H1 (cell line): ENCODE data around the gene CERCAM. TPM values are rescaled to one million over a fixed set of nuclear protein-coding genes. Genes with fewer than 3 reads are reported as not detected.

ENCODE experiments used
- CTCF ChIA-PET: fragments of 300-600 bp; sonication (Branson Sonifier 250); formaldehyde crosslinking; loops from one replicate; lab custom pipeline; 2021; ENCODE audit not compliant: partially characterized antibody; lab: Charles Lee
- POLR2A ChIA-PET: fragments of 300-600 bp; sonication (Branson Sonifier 250); formaldehyde crosslinking; loops from one replicate; lab custom pipeline; 2021; ENCODE audit warnings: inconsistent platforms; ENCODE audit not compliant: partially characterized antibody; lab: Charles Lee
- DNase-seq, 2 experiments: peaks; one replicate each; pipeline versions ENCODE4 v3.0.0 to v3.0.0-alpha.2; 2010 to 2022; ENCODE audit warnings: low spot score in 2 of 2, low read depth in 1 of 2, mixed read lengths in 1 of 2
- FAIRE-seq: peaks from 2 replicates; lab custom pipeline; 2011; peaks lifted over from hg19 to GRCh38; lab: Jason Lieb, UNC
- H2AFZ ChIP-seq: 2 replicates; pipeline ENCODE4 v1.8.1; 2012; ENCODE audit warnings: low read length, inconsistent platforms
- H2AK5ac ChIP-seq: 2 replicates; pipeline ENCODE4 v1.6.1; 2013; ENCODE audit warnings: low read depth, low read length
- H2BK120ac ChIP-seq: replicated peaks from 2 replicates; pipeline ENCODE3; 2013; ENCODE audit warnings: low read depth, low read length, inconsistent platforms
- H2BK12ac ChIP-seq: 2 replicates; pipeline ENCODE4 v1.6.1; 2013; ENCODE audit warnings: low read depth, low read length
- H2BK15ac ChIP-seq: 2 replicates; pipeline ENCODE4 v1.6.1; 2013; ENCODE audit warnings: low read length
- H2BK20ac ChIP-seq: 2 replicates; pipeline ENCODE4 v1.6.1; 2013; ENCODE audit warnings: low read length
- H2BK5ac ChIP-seq: 2 replicates; pipeline ENCODE4 v1.6.1; 2013; ENCODE audit warnings: low read depth, low read length
- H3K14ac ChIP-seq: 2 replicates; pipeline ENCODE4 v1.6.1; 2013; ENCODE audit warnings: inconsistent platforms; ENCODE audit not compliant: insufficient read length
- H3K18ac ChIP-seq: 2 replicates; pipeline ENCODE4 v1.6.1; 2013; ENCODE audit warnings: low read length; ENCODE audit errors: extremely low read depth
- H3K23ac ChIP-seq: 2 replicates; pipeline ENCODE4 v1.6.1; 2013; ENCODE audit warnings: inconsistent platforms; ENCODE audit not compliant: insufficient read length
- H3K23me2 ChIP-seq: 2 replicates; pipeline ENCODE4 v1.6.1; 2013; ENCODE audit warnings: low read depth, low read length
- H3K27ac ChIP-seq: 2 replicates; pipeline ENCODE4 v1.6.1; 2011; ENCODE audit warnings: low read depth, low read length, inconsistent platforms
- H3K27me3 ChIP-seq, 4 experiments: replicated peaks in 1 of 4; 1 replicate in 1 of 4; 2 replicates in 3 of 4; pipeline versions ENCODE4 v1.6.1 to v1.8.1; 2011 to 2013; ENCODE audit warnings: low read length in 3 of 4, mild to moderate bottlenecking in 3 of 4, inconsistent platforms in 2 of 4, mixed read lengths in 2 of 4, moderate library complexity in 1 of 4; ENCODE audit not compliant: control insufficient read depth in 3 of 4, insufficient read depth in 3 of 4; ENCODE audit errors: extremely low read depth in 1 of 4
- H3K36me3 ChIP-seq, 4 experiments: 2 replicates each; pipeline versions ENCODE4 v1.6.1 to v1.8.1; 2011 to 2013; ENCODE audit warnings: mild to moderate bottlenecking in 4 of 4, low read length in 3 of 4, moderate library complexity in 2 of 4, control low read depth in 1 of 4, inconsistent platforms in 1 of 4; ENCODE audit not compliant: insufficient read depth in 4 of 4, control insufficient read depth in 2 of 4
- H3K4ac ChIP-seq: replicated peaks from 2 replicates; pipeline ENCODE3; 2013; ENCODE audit warnings: low read length, low read depth, mixed read lengths, inconsistent platforms; ENCODE audit not compliant: insufficient read length
- H3K4me1 ChIP-seq, 4 experiments: replicated peaks in 1 of 4; 1 replicate in 1 of 4; 2 replicates in 3 of 4; pipeline versions ENCODE4 v1.6.1 to v1.8.1; 2011 to 2013; ENCODE audit warnings: low read length in 3 of 4, inconsistent platforms in 2 of 4, mixed read lengths in 1 of 4; ENCODE audit not compliant: insufficient read depth in 4 of 4, control insufficient read depth in 3 of 4
- H3K4me2 ChIP-seq, 2 experiments: 2 replicates each; pipeline versions ENCODE4 v1.6.1 to v1.8.1; 2011 to 2013; ENCODE audit warnings: low read depth in 2 of 2, low read length in 2 of 2, control low read depth in 1 of 2, inconsistent platforms in 1 of 2, mild to moderate bottlenecking in 1 of 2; ENCODE audit not compliant: insufficient read depth in 1 of 2
- H3K4me3 ChIP-seq, 4 experiments: fragments of 200-600, 300-600 bp in 1 of 4; sonication (generic), shearing (Covaris generic), sonication (Bioruptor Twin) in 1 of 4; 2 replicates each; pipeline versions ENCODE4 v1.5.1 to v1.8.1; 2011 to 2016; ENCODE audit warnings: low read length in 4 of 4, low read depth in 3 of 4, control low read depth in 2 of 4, inconsistent platforms in 2 of 4, mild to moderate bottlenecking in 2 of 4, mixed read lengths in 1 of 4, moderate library complexity in 1 of 4; ENCODE audit not compliant: insufficient read depth in 2 of 4; ENCODE audit errors: extremely low read depth in 1 of 4
- H3K56ac ChIP-seq: replicated peaks from 2 replicates; pipeline ENCODE3; 2013; ENCODE audit warnings: low read depth, mild to moderate bottlenecking, mixed read lengths, low read length, inconsistent platforms; ENCODE audit not compliant: insufficient read length
- H3K79me1 ChIP-seq: 2 replicates; pipeline ENCODE4 v1.6.1; 2013; ENCODE audit warnings: low read depth, low read length, control low read depth
- H3K79me2 ChIP-seq, 2 experiments: 2 replicates each; pipeline versions ENCODE4 v1.6.1 to v1.8.1; 2012 to 2013; ENCODE audit warnings: low read length in 2 of 2, mild to moderate bottlenecking in 2 of 2, inconsistent platforms in 1 of 2; ENCODE audit not compliant: insufficient read depth in 2 of 2, control insufficient read depth in 1 of 2
- H3K9ac ChIP-seq, 4 experiments: replicated peaks in 1 of 4; 1 replicate in 1 of 4; 2 replicates in 3 of 4; pipeline versions ENCODE4 v1.6.1 to v1.8.1; 2011 to 2013; ENCODE audit warnings: low read depth in 3 of 4, low read length in 3 of 4, control low read depth in 2 of 4, mild to moderate bottlenecking in 2 of 4, moderate library complexity in 2 of 4, inconsistent platforms in 1 of 4; ENCODE audit errors: extremely low read depth in 1 of 4
- H3K9me3 ChIP-seq, 2 experiments: 2 replicates each; pipeline versions ENCODE4 v1.6.1 to v1.8.1; 2012 to 2013; ENCODE audit warnings: mild to moderate bottlenecking in 2 of 2, moderate library complexity in 2 of 2, control low read depth in 1 of 2, inconsistent platforms in 1 of 2, low read depth in 1 of 2, low read length in 1 of 2, mixed read lengths in 1 of 2; ENCODE audit not compliant: insufficient read depth in 2 of 2
- H4K20me1 ChIP-seq, 2 experiments: replicated peaks in 1 of 2; 2 replicates each; pipeline versions ENCODE3 to v1.8.1; 2011 to 2013; ENCODE audit warnings: inconsistent platforms in 2 of 2, low read length in 2 of 2, mild to moderate bottlenecking in 1 of 2; ENCODE audit not compliant: insufficient read depth in 2 of 2, control insufficient read depth in 1 of 2
- H4K5ac ChIP-seq: 2 replicates; pipeline ENCODE4 v1.6.1; 2013; ENCODE audit warnings: low read length, low read depth, mixed read lengths, inconsistent platforms; ENCODE audit not compliant: insufficient read length
- H4K8ac ChIP-seq: 2 replicates; pipeline ENCODE4 v1.8.0; 2013; ENCODE audit warnings: mild to moderate bottlenecking, moderate library complexity, low read length, inconsistent platforms; ENCODE audit not compliant: insufficient read depth; ENCODE audit errors: extremely low read depth
- H4K91ac ChIP-seq: replicated peaks from 2 replicates; pipeline ENCODE3; 2013; ENCODE audit warnings: low read length, mixed read lengths, inconsistent platforms; ENCODE audit not compliant: insufficient read length
- CHD1 ChIP-seq: IDR thresholded peaks from 2 replicates; pipeline ENCODE4 v1.6.1; 2012; ENCODE audit warnings: low read depth, low read length, improper control_type of control experiment
- HDAC2 ChIP-seq, 2 experiments: fragments of 300-600 bp in 1 of 2; sonication (generic) in 1 of 2; IDR thresholded peaks; 2 replicates each; pipeline ENCODE4 v1.6.1; 2011 to 2012; ENCODE audit warnings: low read depth in 2 of 2, low read length in 2 of 2, mild to moderate bottlenecking in 2 of 2, moderate library complexity in 2 of 2, borderline replicate concordance in 1 of 2, inconsistent platforms in 1 of 2
- KDM4A ChIP-seq: IDR thresholded peaks from one replicate; pipeline ENCODE4 v1.7.1; 2012; ENCODE audit warnings: low read depth, mild to moderate bottlenecking, moderate library complexity, low read length, inconsistent platforms; ENCODE audit not compliant: severe bottlenecking
- RAD21 ChIP-seq, 2 experiments: IDR thresholded peaks in 1 of 2; conservative IDR thresholded peaks in 1 of 2; 2 replicates each; pipeline ENCODE4 v1.6.1; 2011; ENCODE audit warnings: low read depth in 2 of 2, low read length in 2 of 2, improper control_type of control experiment in 1 of 2, inconsistent platforms in 1 of 2, mild to moderate bottlenecking in 1 of 2, moderate library complexity in 1 of 2
- RBBP5 ChIP-seq: IDR thresholded peaks from 2 replicates; pipeline ENCODE4 v1.7.1; 2012; ENCODE audit warnings: low read depth, mild to moderate bottlenecking, inconsistent platforms, low read length, moderate library complexity, borderline replicate concordance
- RNF2 ChIP-seq: fragments of 200-900, 300-1000 bp; sonication (generic); IDR thresholded peaks from 2 replicates; pipeline ENCODE4 v1.7.1; 2016; ENCODE audit warnings: borderline replicate concordance, low read depth, mild to moderate bottlenecking, antibody characterized with exemption, low read length; ENCODE audit not compliant: poor library complexity, severe bottlenecking; ENCODE audit errors: missing control alignments
- RXRA ChIP-seq: IDR thresholded peaks from 2 replicates; pipeline ENCODE4 v1.6.1; 2011; ENCODE audit warnings: low read depth, mild to moderate bottlenecking, low read length, moderate library complexity; ENCODE audit not compliant: insufficient read depth
- WGBS, 2 experiments: shearing (Covaris generic) in 1 of 2; methylation state at CpG; one replicate each; pipeline versions ENCODE4 v1.1.6 to v1.1.7; 2013 to 2015; ENCODE audit warnings: low lambda C conversion rate in 2 of 2, mixed read lengths in 2 of 2, inconsistent platforms in 1 of 2, low coverage in 1 of 2, missing lambda C conversion rate in 1 of 2; ENCODE audit not compliant: insufficient replicate concordance in 2 of 2, insufficient coverage in 1 of 2, insufficient read length in 1 of 2; ENCODE audit errors: extremely low coverage in 1 of 2, missing lambda C conversion rate in 1 of 2; 5-methylcytosine and 5-hydroxymethylcytosine counted together
- polyA plus RNA-seq, 7 experiments: library from polyadenylated mRNA; depleted of rRNA in 3 of 7; stranded (reverse) in 5 of 7; unstranded in 2 of 7; fragments of >200 nt in 5 of 7; fragments of 200-250 nt in 2 of 7; gene quantifications; 1 replicate in 5 of 7; 2 replicates in 1 of 7; 4 replicates in 1 of 7; pipeline versions ENCODE4 v1.2.1 to v1.2.3, GENCODE V29; 2011 to 2013; ENCODE audit warnings: missing spikeins in 2 of 7, mixed read lengths in 2 of 7
- total RNA-seq: library from RNA; stranded (reverse); fragmentation: NEBNext Ultra II Directional; extraction: Animal tissue kit (Norgen Biotek cat#: 25700); gene quantifications from 2 replicates; pipeline ENCODE4 v1.2.1, GENCODE V29; 2021

CERCAM gene
- total and polyA plus RNA-seq, 2 of the 8 experiments (the other 6 are each of a cell fraction or from before 2014, with no cell fraction given) = 3.1 to 5.2 TPM

DNA sequence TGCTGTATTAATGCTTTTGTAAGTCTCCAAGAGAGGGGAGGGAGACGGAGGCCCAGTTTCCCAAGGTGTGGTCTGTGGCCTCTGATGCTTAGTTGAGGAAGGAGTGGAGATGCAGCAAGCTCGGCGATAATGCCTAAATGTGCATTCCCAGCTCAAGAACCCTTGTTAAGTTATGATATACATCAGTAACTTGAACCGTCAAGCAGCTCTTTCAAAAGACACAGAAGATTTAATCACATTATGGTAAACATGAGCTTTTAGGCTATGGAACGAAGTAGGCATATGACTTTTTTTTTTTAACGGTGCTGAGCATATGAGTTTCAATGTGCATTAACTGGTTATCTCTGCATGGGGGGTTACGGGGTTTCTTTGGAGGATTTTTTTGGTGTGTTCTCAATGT lies 61.5 kb downstream of the CERCAM start:
- peaks cover 0 to 3% (median 0%) of the 10 kb centered on the region in 4 experiments; a peak in 1 of 8 replicates for H3K36me3 ChIP-seq
- POLR2A ChIA-PET = no interaction called here

More for the DNA sequence above, 61.5 kb downstream of the CERCAM start:
- no peak overlapping the region for H4K5ac ChIP-seq
- no peak overlapping the region for H2BK20ac ChIP-seq
- WGBS, 2 experiments = 87% methylated on average over 7 of the region's 7 CpGs; no CpG with 5 or more reads in 1 of the 2 experiments
- no peak overlapping the region for H2AFZ ChIP-seq
- no peaks in the 10 kb centered on the region for H3K23me2 ChIP-seq
- DNase-seq = no peak
- no peak overlapping the region for H3K27ac ChIP-seq
- H4K20me1 ChIP-seq = peaks cover 0 to 2% of the 10 kb centered on the region in 2 experiments
- H4K91ac ChIP-seq = no peak overlapping the region
- no peaks in the 10 kb centered on the region for H3K4me1 ChIP-seq
- H3K23ac ChIP-seq = no peak overlapping the region
- no peak overlapping the region for H2BK15ac ChIP-seq
- H4K8ac ChIP-seq = no peak overlapping the region
- H3K9me3 ChIP-seq = no peaks in the 10 kb centered on the region
- no peak overlapping the region for H3K14ac ChIP-seq
- H3K79me1 ChIP-seq = no peaks in the 10 kb centered on the region
- no peaks in the 10 kb centered on the region for H3K79me2 ChIP-seq
- no peaks in the 10 kb centered on the region for H3K27me3 ChIP-seq
- no peak overlapping the region for H2BK120ac ChIP-seq
- no peak overlapping the region for H3K4me3 ChIP-seq
- H3K9ac ChIP-seq = no peak overlapping the region
- no peak overlapping the region for H2AK5ac ChIP-seq
- TF ChIP-seq KDM4A (no peak), RXRA (no peak), CHD1 (no peak), HDAC2 (IDR thresholded peaks at IDR 0.05; ENCODE audit: borderline replicate concordance in 1 of 2, low read depth in 2 of 2, low read length in 2 of 2) (no peak), RAD21 (IDR thresholded peaks at IDR 0.05 in 1 of 2, conservative IDR thresholded peaks at IDR 0.05 in 1 of 2; ENCODE audit: low read depth in 2 of 2, low read length in 2 of 2) (no peak), RNF2 (no peak), RBBP5 (no peak)
- no peak for FAIRE-seq
- no peak overlapping the region for H2BK12ac ChIP-seq
- no peak overlapping the region for H3K4me2 ChIP-seq
- CTCF ChIA-PET = interaction anchor here (0.6 to 4.8 kb wide), 3 partner anchors 14 to 658 kb away, joined by 3 to 32 read pairs (median 3); no protein-coding TSS in a partner anchor
- no peak overlapping the region for H3K4ac ChIP-seq
- no peak overlapping the region for H3K18ac ChIP-seq
- H3K56ac ChIP-seq = no peak overlapping the region
- no peak overlapping the region for H2BK5ac ChIP-seq
